ENCODE measurements around the gene LAMC2.

Gene LAMC2

GRCh38 chr1:183161391-183161790 is 24.7 kb upstream of the LAMC2 start:
- Histone ChIP-seq H3K79me2 (ENCODE audit: insufficient read depth, low read length) (no peaks in the 10 kb centered on the region), H3K9me2 (replicated peaks; ENCODE audit: low read depth, low read length) (no peaks in the 10 kb centered on the region), H3K9ac (ENCODE audit: low read depth, low read length, poor library complexity, severe bottlenecking) (no peak overlapping the region), H3K9me3 (ENCODE audit: insufficient read depth, low read depth, low read length) (no peaks in the 10 kb centered on the region), H3K4me2 (ENCODE audit: low read depth, low read length, poor library complexity, severe bottlenecking) (no peak overlapping the region), H3K4me1 (ENCODE audit: insufficient read depth, low read length, poor library complexity, severe bottlenecking) (peaks cover 13% of the 10 kb centered on the region), H4K20me1 (ENCODE audit: insufficient read depth, low read length, poor library complexity, severe bottlenecking) (no peaks in the 10 kb centered on the region), H3F3A (ENCODE audit: low read depth) (no peaks in the 10 kb centered on the region), H3K36me3 (ENCODE audit: insufficient read depth, low read length) (no peaks in the 10 kb centered on the region), H3K4me3 (ENCODE audit: low read length, poor library complexity, severe bottlenecking) (no peak overlapping the region), H3K27me3 (ENCODE audit: insufficient read depth, low read length, poor library complexity, severe bottlenecking) (no peaks in the 10 kb centered on the region), H2AFZ (ENCODE audit: low read length) (no peak overlapping the region)
- TF ChIP-seq, protein P1, sequence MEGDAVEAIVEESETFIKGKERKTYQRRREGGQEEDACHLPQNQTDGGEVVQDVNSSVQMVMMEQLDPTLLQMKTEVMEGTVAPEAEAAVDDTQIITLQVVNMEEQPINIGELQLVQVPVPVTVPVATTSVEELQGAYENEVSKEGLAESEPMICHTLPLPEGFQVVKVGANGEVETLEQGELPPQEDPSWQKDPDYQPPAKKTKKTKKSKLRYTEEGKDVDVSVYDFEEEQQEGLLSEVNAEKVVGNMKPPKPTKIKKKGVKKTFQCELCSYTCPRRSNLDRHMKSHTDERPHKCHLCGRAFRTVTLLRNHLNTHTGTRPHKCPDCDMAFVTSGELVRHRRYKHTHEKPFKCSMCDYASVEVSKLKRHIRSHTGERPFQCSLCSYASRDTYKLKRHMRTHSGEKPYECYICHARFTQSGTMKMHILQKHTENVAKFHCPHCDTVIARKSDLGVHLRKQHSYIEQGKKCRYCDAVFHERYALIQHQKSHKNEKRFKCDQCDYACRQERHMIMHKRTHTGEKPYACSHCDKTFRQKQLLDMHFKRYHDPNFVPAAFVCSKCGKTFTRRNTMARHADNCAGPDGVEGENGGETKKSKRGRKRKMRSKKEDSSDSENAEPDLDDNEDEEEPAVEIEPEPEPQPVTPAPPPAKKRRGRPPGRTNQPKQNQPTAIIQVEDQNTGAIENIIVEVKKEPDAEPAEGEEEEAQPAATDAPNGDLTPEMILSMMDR (conservative IDR thresholded peaks at IDR 0.05; ENCODE audit: low read length): no peak
- TF ChIP-seq EZH2phosphoT487 (IDR thresholded peaks at IDR 0.05; ENCODE audit: borderline replicate concordance): no peak

GRCh38 chr1:183163316-183163715 is 22.7 kb upstream of the LAMC2 start:
- Histone ChIP-seq H2AFZ (ENCODE audit: low read length) (no peak overlapping the region), H3K36me3 (ENCODE audit: insufficient read depth, low read length) (no peaks in the 10 kb centered on the region), H3F3A (ENCODE audit: low read depth) (no peaks in the 10 kb centered on the region), H3K4me2 (ENCODE audit: low read depth, low read length, poor library complexity, severe bottlenecking) (no peak overlapping the region), H3K9ac (ENCODE audit: low read depth, low read length, poor library complexity, severe bottlenecking) (no peak overlapping the region), H3K9me3 (ENCODE audit: insufficient read depth, low read depth, low read length) (no peaks in the 10 kb centered on the region), H3K27me3 (ENCODE audit: insufficient read depth, low read length, poor library complexity, severe bottlenecking) (no peaks in the 10 kb centered on the region), H3K79me2 (ENCODE audit: insufficient read depth, low read length) (no peaks in the 10 kb centered on the region), H3K9me2 (replicated peaks; ENCODE audit: low read depth, low read length) (no peaks in the 10 kb centered on the region), H3K4me1 (ENCODE audit: insufficient read depth, low read length, poor library complexity, severe bottlenecking) (peaks cover 13% of the 10 kb centered on the region), H3K4me3 (ENCODE audit: low read length, poor library complexity, severe bottlenecking) (no peak overlapping the region), H4K20me1 (ENCODE audit: insufficient read depth, low read length, poor library complexity, severe bottlenecking) (no peaks in the 10 kb centered on the region)
- TF ChIP-seq, protein P1 (conservative IDR thresholded peaks at IDR 0.05; ENCODE audit: low read length): no peak
- TF ChIP-seq EZH2phosphoT487 (IDR thresholded peaks at IDR 0.05; ENCODE audit: borderline replicate concordance): no peak

DNA sequence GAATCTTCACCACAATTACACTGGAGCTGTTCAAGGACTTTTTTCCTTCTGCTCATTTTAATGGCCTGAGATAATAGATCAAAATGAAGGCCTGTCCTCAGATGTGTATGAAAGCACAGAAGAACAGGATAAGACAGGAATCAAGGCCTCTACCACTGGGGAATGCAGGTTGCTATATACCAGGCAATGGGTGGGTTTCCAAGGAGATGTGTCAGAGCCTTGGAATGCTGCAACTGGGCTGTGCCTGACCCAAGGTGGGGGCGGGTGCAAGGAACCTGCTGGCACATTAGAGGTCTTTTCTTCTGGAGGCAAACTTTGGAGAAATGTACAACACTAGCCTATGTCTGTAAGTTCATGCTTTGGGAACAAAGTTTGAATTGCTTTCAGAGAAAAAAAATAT is 21.7 kb upstream of the LAMC2 start:
- H3K9me2 ChIP-seq (replicated peaks; ENCODE audit: low read depth, low read length): no peaks in the 10 kb centered on the region
- H3K27me3 ChIP-seq (ENCODE audit: insufficient read depth, low read length, poor library complexity, severe bottlenecking): no peaks in the 10 kb centered on the region
- no peak overlapping the region for H3K9ac ChIP-seq (ENCODE audit: low read depth, low read length, poor library complexity, severe bottlenecking)
- no peak overlapping the region for H2AFZ ChIP-seq (ENCODE audit: low read length)
- no peak overlapping the region for H3K4me2 ChIP-seq (ENCODE audit: low read depth, low read length, poor library complexity, severe bottlenecking)
- no peaks in the 10 kb centered on the region for H3K79me2 ChIP-seq (ENCODE audit: insufficient read depth, low read length)
- no peaks in the 10 kb centered on the region for H3K36me3 ChIP-seq (ENCODE audit: insufficient read depth, low read length)
- H3K4me1 ChIP-seq (ENCODE audit: insufficient read depth, low read length, poor library complexity, severe bottlenecking): peaks cover 13% of the 10 kb centered on the region
- TF ChIP-seq, protein P1 (conservative IDR thresholded peaks at IDR 0.05; ENCODE audit: low read length): no peak
- no peak for TF ChIP-seq EZH2phosphoT487 (IDR thresholded peaks at IDR 0.05; ENCODE audit: borderline replicate concordance)
- no peak overlapping the region for H3K4me3 ChIP-seq (ENCODE audit: low read length, poor library complexity, severe bottlenecking)
- no peaks in the 10 kb centered on the region for H3F3A ChIP-seq (ENCODE audit: low read depth)
- no peaks in the 10 kb centered on the region for H3K9me3 ChIP-seq (ENCODE audit: insufficient read depth, low read depth, low read length)
- H4K20me1 ChIP-seq (ENCODE audit: insufficient read depth, low read length, poor library complexity, severe bottlenecking): no peaks in the 10 kb centered on the region

Data from Loucy (cell line).